Measurements from ENCODE around the gene MYOT. TPM values are rescaled to one million over a fixed set of nuclear protein-coding genes. Genes with fewer than 3 reads are reported as not detected.

MYOT gene
- total RNA-seq, 1 donor = not detected

- H3K27me3 ChIP-seq (ENCODE audit: insufficient read depth, low read length) = no peaks in the 10 kb centered on the region
- no peaks in the 10 kb centered on the region for H3K9me3 ChIP-seq (ENCODE audit: low read depth, low read length)
- H3K4me1 ChIP-seq (ENCODE audit: insufficient read depth, low read length) = no peaks in the 10 kb centered on the region
- H3K4me3 ChIP-seq (ENCODE audit: low read length) = no peak overlapping the region
Measured at GRCh38 chr5:137870647-137871339, 3.1 kb downstream of the MYOT start.

GRCh38 chr5:137871571-137871970, 3.9 kb downstream of the MYOT start:
- Histone ChIP-seq H3K27me3 (ENCODE audit: insufficient read depth, low read length) (no peaks in the 10 kb centered on the region), H3K9me3 (ENCODE audit: low read depth, low read length) (no peaks in the 10 kb centered on the region), H3K4me3 (ENCODE audit: low read length) (no peak overlapping the region), H3K4me1 (ENCODE audit: insufficient read depth, low read length) (no peaks in the 10 kb centered on the region)

GRCh38 chr5:137872466-137872865, 4.8 kb downstream of the MYOT start:
- Histone ChIP-seq H3K27me3 (ENCODE audit: insufficient read depth, low read length) (no peaks in the 10 kb centered on the region), H3K9me3 (ENCODE audit: low read depth, low read length) (no peaks in the 10 kb centered on the region), H3K4me3 (ENCODE audit: low read length) (no peak overlapping the region), H3K4me1 (ENCODE audit: insufficient read depth, low read length) (no peaks in the 10 kb centered on the region)

- H3K9me3 ChIP-seq (ENCODE audit: low read depth, low read length) = no peaks in the 10 kb centered on the region
- no peak overlapping the region for H3K4me3 ChIP-seq (ENCODE audit: low read length)
- no peaks in the 10 kb centered on the region for H3K27me3 ChIP-seq (ENCODE audit: insufficient read depth, low read length)
- H3K4me1 ChIP-seq (ENCODE audit: insufficient read depth, low read length) = no peaks in the 10 kb centered on the region
Measured at GRCh38 chr5:137876101-137876500, 8.4 kb downstream of the MYOT start.

GRCh38 chr5:137880313-137880712, 12.7 kb downstream of the MYOT start:
- Histone ChIP-seq H3K9me3 (ENCODE audit: low read depth, low read length) (no peaks in the 10 kb centered on the region), H3K4me1 (ENCODE audit: insufficient read depth, low read length) (no peaks in the 10 kb centered on the region), H3K27me3 (ENCODE audit: insufficient read depth, low read length) (no peaks in the 10 kb centered on the region), H3K4me3 (ENCODE audit: low read length) (no peak overlapping the region)

- no peaks in the 10 kb centered on the region for H3K9me3 ChIP-seq (ENCODE audit: low read depth, low read length)
- H3K27me3 ChIP-seq (ENCODE audit: insufficient read depth, low read length) = no peaks in the 10 kb centered on the region
- H3K4me3 ChIP-seq (ENCODE audit: low read length) = no peak overlapping the region
- H3K4me1 ChIP-seq (ENCODE audit: insufficient read depth, low read length) = peaks cover 14% of the 10 kb centered on the region
Measured at GRCh38 chr5:137887831-137888230, 20.2 kb downstream of the MYOT start.

GRCh38 chr5:137888466-137888862, 20.8 kb downstream of the MYOT start:
- Histone ChIP-seq H3K4me3 (ENCODE audit: low read length) (peak overlapping the region; percentile 49), H3K4me1 (ENCODE audit: insufficient read depth, low read length) (peaks cover 14% of the 10 kb centered on the region)

GRCh38 chr5:137888863-137889759, 21.5 kb downstream of the MYOT start, which contains the start of gene PKD2L2:
Gene PKD2L2, plus strand, starts transcription at chr5:137889457. Its CDS starts 35 bp downstream, at chr5:137889492.
- Histone ChIP-seq H3K4me3 (ENCODE audit: low read length) (peak within 1 kb of the TSS; percentile 49), H3K4me1 (ENCODE audit: insufficient read depth, low read length) (peaks cover 14% of the 10 kb centered on the region), H3K27me3 (ENCODE audit: insufficient read depth, low read length) (no peaks in the 10 kb centered on the region), H3K9me3 (ENCODE audit: low read depth, low read length) (no peaks in the 10 kb centered on the region)

More at GRCh38 chr5:137888466-137888862, 20.8 kb downstream of the MYOT start:
- Histone ChIP-seq H3K27me3 (ENCODE audit: insufficient read depth, low read length) (no peaks in the 10 kb centered on the region), H3K9me3 (ENCODE audit: low read depth, low read length) (no peaks in the 10 kb centered on the region)

- peaks cover 14% of the 10 kb centered on the region for H3K4me1 ChIP-seq (ENCODE audit: insufficient read depth, low read length)
- H3K4me3 ChIP-seq (ENCODE audit: low read length) = no peak overlapping the region
- H3K27me3 ChIP-seq (ENCODE audit: insufficient read depth, low read length) = no peaks in the 10 kb centered on the region
- no peaks in the 10 kb centered on the region for H3K9me3 ChIP-seq (ENCODE audit: low read depth, low read length)
Measured at GRCh38 chr5:137890845-137891244, 23.2 kb downstream of the MYOT start.

GRCh38 chr5:137891849-137892248, 24.2 kb downstream of the MYOT start:
- Histone ChIP-seq H3K9me3 (ENCODE audit: low read depth, low read length) (no peaks in the 10 kb centered on the region), H3K4me3 (ENCODE audit: low read length) (no peak overlapping the region), H3K4me1 (ENCODE audit: insufficient read depth, low read length) (peaks cover 14% of the 10 kb centered on the region), H3K27me3 (ENCODE audit: insufficient read depth, low read length) (no peaks in the 10 kb centered on the region)

- no peaks in the 10 kb centered on the region for H3K27me3 ChIP-seq (ENCODE audit: insufficient read depth, low read length)
- no peaks in the 10 kb centered on the region for H3K9me3 ChIP-seq (ENCODE audit: low read depth, low read length)
- H3K4me3 ChIP-seq (ENCODE audit: low read length) = no peak overlapping the region
- peaks cover 5% of the 10 kb centered on the region for H3K4me1 ChIP-seq (ENCODE audit: insufficient read depth, low read length)
Measured at GRCh38 chr5:137894586-137894985, 26.9 kb downstream of the MYOT start.

- Histone ChIP-seq H3K4me1 (ENCODE audit: insufficient read depth, low read length) (peaks cover 14% of the 10 kb centered on the region), H3K9me3 (ENCODE audit: low read depth, low read length) (no peaks in the 10 kb centered on the region), H3K4me3 (ENCODE audit: low read length) (no peak overlapping the region), H3K27me3 (ENCODE audit: insufficient read depth, low read length) (no peaks in the 10 kb centered on the region)
Measured at GRCh38 chr5:137896560-137896959, 28.9 kb downstream of the MYOT start.

- Histone ChIP-seq H3K4me3 (ENCODE audit: low read length) (no peak overlapping the region), H3K9me3 (ENCODE audit: low read depth, low read length) (no peaks in the 10 kb centered on the region), H3K4me1 (ENCODE audit: insufficient read depth, low read length) (peaks cover 14% of the 10 kb centered on the region), H3K27me3 (ENCODE audit: insufficient read depth, low read length) (no peaks in the 10 kb centered on the region)
Measured at GRCh38 chr5:137899493-137899892, 31.8 kb downstream of the MYOT start.

- Histone ChIP-seq H3K4me1 (ENCODE audit: insufficient read depth, low read length) (peaks cover 14% of the 10 kb centered on the region), H3K4me3 (ENCODE audit: low read length) (no peak overlapping the region), H3K9me3 (ENCODE audit: low read depth, low read length) (no peaks in the 10 kb centered on the region), H3K27me3 (ENCODE audit: insufficient read depth, low read length) (no peaks in the 10 kb centered on the region)
Measured at GRCh38 chr5:137901011-137901817, 33.6 kb downstream of the MYOT start.

Measured in mononuclear cell (primary cell).